HG02885 (cell line): ENCODE data around the gene GDI1.

Experiments used
- ATAC-seq: cut with Tn5 transposase; IDR thresholded peaks from one replicate; pipeline ENCODE4 v1.9.1; 2021; ENCODE audit warnings: mild to moderate bottlenecking; ENCODE audit not compliant: unreplicated experiment, poor library complexity

Gene GDI1

DNA sequence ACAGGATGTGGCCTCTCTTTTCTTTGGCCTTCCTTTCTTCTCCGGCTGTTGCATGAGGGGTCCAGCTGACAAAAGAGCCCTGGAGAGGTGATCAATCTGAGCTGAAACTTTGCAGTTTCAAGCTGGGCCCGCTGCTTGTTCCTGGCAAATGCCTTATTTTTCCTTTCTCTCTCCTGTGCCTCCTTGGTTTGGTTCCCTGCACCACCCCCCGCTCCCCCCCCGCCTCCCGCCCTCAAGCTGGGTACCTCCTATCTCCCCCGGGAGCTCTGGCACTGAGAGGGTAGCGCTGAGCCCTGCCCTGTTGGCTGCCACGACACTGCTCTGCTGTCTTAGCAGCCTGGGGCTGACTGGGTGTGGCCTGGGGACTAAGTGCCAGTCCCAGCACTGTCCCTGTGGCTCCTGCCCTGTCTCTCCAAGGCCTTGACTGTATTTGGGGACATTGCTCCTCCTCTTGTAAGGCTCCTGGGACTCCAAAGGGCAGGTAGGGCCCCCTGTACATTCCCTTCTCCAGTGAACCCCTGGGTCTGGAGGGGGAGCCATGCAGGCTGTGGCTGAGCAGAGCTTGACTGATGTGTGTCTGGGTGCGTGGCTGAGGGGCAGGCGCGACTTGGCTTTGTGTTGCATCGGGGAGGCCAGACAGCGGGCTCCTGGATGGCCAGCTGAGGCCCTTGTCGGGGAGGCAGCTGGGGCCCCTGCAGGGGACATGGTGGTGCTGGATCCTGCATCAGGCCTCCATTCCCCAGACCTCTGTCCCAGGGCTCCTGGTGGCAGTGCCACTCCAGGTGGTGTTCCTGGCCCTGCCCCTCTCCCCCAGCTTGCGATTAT is 22.2 kb downstream of the GDI1 start:
- ATAC-seq, result no peak

DNA sequence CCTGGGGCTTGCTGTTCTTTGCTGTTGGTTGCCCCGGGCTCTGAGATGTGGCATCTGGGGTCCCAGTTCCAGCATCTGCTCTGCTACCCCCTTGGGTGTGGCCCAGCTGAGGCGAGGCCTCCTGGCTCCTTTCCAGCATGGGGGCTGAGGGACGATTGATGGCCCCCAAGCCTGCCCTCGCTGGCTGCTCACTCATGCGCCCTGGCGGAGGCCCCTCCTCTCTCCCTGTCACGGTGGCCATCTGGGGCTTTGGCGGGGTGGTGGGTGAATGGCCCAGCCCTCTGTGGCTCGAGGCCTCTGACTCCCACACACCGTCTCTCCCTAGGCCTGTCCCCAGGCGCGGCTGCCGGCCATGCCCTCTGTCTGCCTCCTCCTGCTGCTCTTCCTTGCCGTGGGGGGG is 22.9 kb downstream of the GDI1 start:
- ATAC-seq, result no peak

DNA sequence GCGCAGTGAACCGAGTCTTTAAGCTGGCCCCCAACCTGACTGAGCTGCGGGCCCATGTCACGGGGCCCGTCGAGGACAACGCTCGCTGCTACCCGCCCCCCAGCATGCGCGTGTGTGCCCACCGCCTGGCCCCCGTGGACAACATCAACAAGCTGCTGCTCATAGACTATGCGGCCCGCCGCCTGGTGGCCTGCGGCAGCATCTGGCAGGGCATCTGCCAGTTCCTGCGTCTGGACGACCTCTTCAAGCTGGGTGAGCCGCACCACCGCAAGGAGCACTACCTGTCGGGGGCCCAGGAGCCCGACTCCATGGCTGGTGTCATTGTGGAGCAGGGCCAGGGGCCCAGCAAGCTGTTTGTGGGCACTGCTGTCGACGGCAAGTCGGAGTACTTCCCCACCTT is 23.4 kb downstream of the GDI1 start:
- no peak for ATAC-seq

DNA sequence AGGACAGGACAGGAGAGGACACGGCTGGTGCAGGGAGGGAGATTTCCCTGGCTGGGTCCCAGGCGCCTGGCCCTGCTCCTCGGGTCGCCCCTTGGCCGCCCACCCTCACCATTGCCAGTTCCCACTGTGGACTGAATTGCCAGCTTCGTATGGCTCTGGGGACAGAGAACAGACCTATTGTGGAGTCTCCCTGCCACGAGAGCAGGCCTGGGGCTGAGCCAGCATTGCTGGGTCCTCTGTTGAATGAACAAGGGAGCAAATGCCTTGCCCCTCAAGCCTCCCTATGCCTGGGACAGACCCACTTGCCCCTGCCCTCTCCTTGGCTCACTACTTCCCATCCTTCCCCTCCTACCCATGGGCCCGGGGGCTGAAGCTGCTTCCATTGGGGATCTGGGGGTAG is 25.4 kb downstream of the GDI1 start:
- no peak for ATAC-seq

DNA sequence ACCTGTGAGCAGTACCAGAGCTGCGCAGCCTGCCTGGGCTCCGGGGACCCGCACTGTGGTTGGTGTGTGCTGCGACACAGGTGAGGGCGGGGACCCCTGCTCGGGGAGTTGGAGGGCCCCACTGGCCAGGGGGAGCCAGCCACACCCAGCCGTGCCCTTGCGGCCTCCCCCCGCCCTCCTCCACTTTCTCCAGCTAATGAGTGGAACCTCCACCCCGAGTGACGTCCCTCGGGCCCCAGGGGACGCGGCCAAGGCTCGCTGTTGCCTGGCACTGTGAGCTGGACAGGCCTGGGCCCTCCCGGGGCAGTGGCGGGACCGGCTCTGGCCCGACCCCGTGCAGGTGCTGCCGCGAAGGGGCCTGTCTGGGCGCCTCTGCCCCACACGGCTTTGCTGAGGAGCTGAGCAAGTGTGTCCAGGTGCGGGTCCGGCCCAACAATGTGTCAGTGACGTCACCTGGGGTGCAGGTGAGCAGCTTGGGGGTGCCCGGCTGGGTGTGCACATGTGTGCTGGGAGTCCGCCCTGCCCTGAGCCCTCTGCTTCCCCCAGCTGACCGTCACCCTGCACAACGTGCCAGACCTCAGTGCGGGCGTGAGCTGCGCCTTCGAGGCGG is 26.8 kb downstream of the GDI1 start:
- no peak for ATAC-seq

DNA sequence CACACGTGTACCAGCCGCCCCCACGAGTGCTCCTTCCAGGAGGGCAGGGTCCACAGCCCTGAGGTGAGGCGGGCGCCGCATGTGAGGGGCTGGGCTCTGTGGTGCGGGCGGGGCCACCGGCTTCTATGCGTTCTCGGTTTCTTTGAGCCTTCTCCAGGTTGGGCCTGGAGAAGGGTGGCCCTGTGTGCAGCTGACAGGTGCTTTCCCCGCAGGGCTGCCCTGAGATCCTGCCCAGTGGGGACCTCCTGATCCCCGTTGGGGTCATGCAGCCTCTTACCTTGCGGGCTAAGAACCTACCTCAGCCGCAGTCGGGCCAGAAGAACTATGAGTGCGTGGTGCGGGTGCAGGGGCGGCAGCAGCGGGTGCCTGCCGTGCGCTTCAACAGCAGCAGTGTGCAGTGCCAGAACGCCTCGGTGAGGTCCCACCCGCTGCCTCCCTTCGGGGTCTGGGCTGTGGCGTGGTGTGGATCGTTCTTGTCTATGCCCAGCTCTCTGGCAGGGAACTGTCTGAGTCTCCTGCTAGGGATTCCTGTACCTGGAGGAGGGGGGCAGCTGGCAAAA is 27.9 kb downstream of the GDI1 start:
- no peak for ATAC-seq

DNA sequence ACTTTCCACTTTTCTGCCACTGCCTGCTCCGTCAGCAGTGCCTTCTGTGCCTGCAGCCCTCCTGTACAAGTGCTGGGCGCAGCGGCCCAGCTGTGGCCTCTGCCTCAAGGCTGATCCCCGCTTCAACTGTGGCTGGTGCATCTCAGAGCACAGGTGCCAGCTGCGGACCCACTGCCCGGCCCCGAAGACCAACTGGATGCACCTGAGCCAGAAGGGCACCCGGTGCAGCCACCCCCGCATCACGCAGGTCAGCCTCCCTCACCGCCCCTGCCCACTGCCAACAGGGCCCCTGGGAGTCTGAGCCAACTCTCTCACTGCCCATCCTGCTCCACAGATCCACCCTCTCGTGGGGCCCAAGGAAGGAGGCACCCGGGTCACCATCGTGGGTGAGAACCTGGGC is 28.6 kb downstream of the GDI1 start:
- ATAC-seq, result no peak

DNA sequence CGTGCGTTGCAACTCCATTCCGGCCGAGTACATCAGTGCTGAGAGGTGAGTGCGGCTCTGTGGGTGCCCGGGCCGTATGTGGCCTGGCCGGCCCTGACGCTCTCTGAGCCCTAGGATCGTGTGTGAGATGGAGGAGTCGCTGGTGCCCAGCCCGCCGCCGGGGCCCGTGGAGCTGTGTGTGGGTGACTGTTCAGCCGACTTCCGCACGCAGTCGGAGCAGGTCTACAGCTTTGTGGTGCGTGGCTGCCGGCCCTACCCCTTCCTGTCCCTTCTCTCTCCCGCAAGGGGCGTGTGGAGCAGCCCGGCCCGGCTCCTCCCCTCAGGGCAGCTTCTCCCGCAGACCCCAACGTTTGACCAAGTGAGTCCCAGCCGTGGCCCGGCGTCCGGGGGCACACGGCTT is 29.1 kb downstream of the GDI1 start:
- no peak for ATAC-seq

DNA sequence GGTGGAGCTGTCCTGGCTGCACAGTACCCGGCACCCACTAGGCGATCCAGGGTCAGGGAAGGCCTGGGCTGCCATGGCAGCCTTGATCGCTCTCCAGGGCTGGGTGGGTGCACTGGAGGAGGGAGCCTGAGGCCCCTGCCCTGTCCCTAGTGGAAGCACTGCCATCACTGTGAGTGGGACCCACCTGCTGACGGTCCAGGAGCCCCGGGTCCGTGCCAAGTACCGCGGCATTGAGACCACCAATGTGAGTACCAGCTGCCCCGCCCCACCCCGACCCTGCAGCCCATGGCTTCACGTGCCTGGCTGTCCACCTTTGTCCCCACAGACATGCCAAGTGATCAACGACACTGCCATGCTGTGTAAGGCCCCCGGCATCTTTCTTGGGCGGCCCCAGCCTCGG is 30.0 kb downstream of the GDI1 start:
- ATAC-seq, result no peak

DNA sequence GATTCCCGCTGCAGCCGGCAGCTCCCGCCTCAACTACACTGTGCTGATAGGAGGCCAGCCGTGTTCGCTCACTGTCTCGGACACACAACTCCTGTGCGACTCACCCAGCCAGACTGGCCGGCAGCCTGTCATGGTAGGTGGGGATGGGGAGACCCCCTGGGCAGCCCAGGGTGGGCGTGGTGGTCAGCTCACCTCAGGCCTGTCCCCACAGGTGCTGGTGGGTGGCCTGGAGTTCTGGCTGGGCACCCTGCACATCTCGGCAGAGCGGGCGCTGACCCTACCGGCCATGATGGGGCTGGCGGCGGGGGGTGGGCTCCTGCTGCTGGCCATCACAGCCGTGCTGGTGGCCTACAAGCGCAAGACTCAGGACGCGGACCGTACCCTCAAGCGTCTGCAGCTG is 30.6 kb downstream of the GDI1 start:
- no peak for ATAC-seq

DNA sequence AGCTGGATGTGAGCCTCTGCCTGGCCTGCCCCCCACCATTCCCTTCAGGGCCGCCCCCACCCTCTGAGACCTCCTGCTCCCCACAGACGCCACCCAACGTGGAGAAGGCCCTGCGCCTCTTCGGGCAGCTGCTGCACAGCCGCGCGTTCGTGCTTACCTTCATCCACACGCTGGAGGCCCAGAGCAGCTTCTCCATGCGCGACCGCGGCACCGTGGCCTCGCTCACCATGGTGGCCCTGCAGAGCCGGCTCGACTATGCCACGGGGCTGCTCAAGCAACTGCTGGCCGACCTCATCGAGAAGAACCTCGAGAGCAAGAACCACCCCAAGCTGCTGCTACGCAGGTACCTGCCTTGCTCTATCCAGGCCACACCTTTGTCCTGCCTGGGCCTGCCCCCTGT is 31.3 kb downstream of the GDI1 start:
- no peak for ATAC-seq

DNA sequence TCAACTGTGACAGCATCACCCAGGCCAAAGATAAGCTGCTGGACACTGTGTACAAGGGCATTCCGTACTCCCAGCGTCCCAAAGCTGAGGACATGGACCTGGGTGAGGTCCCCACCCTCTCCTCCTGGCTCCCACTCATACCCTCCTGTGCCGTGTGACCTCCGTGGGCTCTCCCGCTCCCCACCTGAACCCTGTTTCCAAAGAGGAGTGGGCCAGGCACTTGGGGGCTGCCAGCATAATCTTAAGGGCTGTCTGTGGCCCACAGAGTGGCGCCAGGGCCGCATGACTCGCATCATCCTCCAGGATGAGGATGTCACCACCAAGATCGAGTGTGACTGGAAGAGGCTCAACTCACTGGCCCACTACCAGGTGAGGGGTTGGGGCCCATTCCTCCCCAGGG is 32.2 kb downstream of the GDI1 start:
- ATAC-seq, result no peak

DNA sequence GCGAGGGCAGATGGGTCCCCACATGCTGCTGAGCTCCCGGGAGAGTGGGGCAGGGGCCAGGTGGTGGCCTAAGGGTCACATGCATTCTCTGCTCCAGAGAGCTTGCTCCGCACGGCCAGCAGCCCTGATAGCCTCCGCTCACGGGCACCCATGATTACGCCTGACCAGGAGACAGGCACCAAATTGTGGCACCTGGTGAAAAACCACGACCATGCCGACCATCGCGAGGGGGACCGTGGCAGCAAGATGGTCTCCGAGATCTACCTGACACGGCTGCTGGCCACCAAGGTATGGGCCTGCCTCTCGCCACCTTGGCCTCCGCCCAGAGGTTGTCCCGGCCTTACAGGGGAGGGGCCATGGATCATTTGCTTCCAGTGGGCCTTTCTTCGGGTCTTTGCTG is 32.9 kb downstream of the GDI1 start:
- ATAC-seq, result no peak

DNA sequence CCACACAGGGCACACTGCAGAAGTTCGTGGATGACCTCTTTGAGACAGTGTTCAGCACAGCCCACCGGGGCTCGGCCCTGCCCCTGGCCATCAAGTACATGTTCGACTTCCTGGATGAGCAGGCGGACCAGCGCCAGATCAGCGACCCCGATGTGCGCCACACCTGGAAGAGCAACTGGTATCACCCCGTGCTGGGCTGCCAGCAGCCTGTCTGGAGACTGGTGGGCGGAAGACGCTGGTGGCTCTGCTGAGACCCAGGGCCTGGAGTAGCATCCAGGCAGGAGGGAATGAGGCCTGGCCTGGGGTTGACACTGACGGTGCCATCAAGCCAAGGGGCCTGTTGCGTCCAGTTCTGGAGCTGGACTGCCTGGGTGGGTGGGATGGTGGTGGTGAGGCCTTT is 33.5 kb downstream of the GDI1 start:
- no peak for ATAC-seq

DNA sequence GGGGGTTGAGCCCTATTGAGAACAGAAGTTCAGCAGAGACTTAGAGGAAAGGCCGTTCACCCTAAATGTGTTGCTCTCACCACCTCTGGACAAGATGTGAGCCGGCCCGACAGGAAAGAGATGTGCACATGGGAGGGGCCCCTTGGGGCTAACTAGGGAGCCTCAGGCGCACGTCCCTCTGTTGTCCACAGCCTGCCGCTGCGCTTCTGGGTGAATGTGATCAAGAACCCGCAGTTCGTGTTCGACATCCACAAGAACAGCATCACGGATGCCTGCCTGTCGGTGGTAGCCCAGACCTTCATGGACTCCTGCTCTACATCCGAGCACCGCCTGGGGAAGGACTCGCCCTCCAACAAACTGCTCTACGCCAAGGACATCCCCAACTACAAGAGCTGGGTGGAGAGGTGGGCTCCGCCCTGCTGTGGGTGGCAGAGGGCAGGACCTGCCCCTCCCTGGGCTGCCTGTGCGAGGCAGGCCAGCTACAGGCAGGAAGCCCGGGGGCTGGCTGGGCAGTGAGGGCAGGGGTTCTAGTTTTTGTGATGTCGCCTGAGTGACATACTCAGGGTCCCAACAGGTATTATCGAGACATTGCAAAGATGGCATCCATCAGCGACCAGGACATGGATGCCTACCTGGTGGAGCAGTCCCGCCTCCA is 34.1 kb downstream of the GDI1 start:
- no peak for ATAC-seq

DNA sequence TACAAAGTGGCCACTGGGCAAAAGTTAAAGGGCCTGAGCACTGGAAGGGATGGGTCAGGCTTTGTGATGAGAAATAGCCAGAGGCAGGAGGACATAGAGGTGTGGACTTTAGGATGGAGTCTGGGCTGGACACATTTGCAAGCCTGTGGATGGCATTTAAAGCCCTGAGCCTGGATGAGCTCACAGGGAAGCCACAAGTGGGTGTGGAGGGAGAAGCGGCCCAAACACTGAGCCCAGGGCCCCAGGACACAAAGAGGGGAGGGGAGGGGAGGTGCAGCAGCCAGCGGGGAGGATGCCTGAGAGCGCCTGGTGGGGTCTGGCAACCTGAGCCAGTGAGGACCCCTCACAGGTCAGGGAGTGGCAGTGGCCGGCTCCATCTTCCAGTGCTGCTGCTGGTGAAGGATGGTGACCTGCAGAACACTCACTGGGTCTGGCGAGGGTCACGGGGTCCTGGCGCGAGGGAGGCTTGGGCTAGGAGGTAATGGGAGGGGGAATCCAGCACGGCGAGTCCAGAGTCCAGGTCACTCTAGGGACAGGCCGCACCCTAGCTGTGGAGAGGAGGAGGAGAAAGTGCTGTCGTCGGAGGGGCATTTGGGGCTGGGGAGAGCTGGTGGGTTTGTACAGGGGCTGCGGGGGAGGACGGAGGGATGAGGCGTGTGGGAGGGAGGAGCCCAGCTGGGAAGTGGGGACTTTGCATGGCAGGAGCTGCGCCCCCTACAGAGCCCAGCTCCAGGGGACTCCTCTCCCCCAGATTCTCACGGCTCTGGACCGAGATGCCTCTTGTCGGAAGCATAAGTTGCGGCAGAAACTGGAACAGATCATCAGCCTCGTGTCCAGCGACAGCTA is 35.1 kb downstream of the GDI1 start:
- no peak for ATAC-seq

DNA sequence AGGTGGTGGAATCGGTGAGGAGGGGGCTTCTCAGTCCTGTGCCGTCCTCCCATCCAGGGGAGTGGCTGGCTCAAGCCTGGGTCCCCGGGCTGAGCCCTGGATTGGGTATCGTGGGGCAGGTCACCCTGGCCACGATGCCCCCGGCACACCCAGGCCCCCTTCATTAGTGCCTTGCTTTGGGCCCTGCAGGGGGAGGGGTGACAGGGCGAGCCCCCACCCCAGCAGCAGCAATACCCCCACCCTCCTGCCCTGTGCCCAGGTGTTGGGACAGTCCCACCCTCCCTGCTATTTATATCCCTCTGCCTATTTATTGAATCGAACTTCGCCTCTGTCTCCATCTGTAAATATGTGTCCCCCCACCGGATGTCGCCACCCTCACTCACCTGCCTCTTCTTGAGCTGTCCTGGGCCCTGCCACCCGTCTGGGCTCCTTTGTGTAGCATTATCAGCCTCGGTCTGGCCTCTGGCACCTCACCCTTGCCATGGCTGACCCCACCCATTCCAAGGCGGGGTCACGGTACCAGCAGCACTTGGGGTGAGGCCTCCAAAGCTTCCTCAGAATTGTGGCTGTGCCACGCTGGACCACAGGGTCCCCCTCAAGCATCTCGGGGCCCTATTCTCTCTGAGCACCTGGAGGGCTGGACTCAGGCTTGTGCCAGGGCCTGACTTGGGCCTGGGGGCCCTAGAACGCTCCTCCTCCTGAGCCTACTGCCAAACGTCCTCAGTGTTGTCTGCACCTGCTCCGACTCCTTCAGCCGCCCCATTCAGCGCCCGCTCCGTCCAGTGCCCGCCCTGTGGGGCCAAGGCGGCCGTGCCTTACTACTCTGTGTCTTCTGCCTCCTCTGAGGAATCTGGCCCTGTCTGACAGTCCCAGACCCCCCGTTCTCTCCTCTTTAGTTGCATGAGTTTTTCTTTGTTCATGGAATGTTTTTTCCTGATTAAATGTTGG is 36.0 kb downstream of the GDI1 start:
- ATAC-seq, result no peak

DNA sequence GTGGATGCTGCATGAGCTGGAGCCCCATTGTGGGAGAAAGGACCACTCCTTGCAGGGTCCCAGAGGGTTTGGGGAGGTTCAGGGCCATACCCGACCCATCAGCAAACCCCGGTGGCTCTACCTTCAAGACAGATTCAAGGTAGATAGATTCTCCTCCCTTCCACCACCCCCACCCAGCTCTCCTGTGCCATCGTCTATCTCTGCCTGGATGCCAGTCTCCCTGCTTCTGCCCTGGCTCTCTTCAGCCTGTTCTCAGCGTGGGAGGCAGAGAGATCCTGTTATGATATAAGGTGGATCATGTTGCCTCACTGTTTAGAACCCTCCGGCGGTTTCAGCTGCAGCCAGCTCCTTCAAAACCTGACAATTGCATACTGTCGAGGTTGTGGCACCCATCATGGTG is 36.7 kb downstream of the GDI1 start:
- no peak for ATAC-seq

DNA sequence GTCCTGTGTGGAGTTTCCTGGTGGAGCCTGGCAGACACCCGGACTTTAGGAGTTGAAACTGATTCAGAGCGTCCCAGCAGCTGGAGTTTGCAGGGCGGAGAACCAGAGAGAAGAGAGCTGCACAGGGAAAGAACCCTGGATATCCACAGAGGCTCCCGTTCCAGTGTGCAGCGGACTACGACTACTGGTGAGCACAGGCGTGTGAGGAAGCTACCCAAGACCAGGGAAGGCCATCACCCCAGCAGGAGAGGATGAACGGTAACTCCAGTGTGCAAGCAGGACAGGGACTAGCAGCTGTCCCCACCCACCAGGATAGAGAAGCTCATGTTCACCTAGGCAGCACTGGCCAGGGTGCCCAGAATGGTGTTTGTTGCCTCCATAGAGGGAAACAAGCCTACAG is 39.9 kb downstream of the GDI1 start:
- no peak for ATAC-seq
